Measurements from ENCODE around the gene DPEP1. TPM values are rescaled to one million over a fixed set of nuclear protein-coding genes. Genes with fewer than 3 reads are reported as not detected.
"Not testable (repeated sequence)": the region's sequence is repeated elsewhere in the genome, so short reads cannot be mapped to it uniquely, and the experiment has no call there.

Gene DPEP1
- total and polyA plus RNA-seq, 3 experiments from 2014 or later, result not detected

DNA sequence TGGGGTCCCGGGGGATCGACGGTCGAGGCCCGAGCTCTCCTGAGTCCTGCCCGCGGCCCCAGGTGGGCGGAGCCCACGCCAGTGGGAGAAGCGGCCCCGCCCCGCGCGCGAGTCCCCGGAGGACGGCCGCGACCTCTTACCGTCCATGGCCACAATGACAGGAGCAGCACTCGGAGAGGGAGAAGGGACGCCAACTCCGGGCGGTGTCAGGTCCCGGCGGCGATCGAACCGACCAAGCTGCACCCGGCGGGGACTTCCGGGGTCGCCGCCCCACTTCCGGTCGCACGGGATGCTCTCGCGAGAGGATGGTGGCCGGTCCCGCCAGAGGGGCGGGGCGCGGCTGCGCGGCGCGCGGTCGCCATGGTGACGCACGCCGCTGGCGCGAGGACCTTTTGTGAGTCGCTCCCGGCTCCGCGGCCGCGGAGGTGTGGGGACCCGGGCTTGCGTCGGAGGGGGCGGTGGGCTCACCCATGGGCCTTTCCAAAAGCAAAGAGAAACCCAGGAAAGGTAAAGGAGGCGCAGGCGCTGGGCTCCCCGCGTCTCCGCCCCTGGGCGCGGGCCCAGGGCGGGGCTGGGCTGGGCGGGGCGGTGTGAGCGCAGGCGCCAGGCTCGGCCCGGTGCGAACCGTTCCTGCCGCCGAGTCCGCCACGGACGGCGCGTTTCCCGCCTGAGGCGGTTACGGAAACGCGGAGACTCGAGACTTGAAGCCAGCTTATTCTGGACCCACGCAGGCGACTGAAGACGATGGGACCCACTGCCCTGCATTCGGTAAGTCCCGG is 44.2 kb downstream of the DPEP1 start, which contains the start of the genes CHMP1A and SPATA33:
Gene CHMP1A (minus strand): TSS at position 267 of the 779 bp plus-strand sequence. CDS start 120 bp downstream, at position 147.
Gene SPATA33 (plus strand): TSS at position 395 of the 779 bp plus-strand sequence. CDS start 76 bp downstream, at position 471.
- H3K4me1 ChIP-seq (ENCODE audit: insufficient read depth, low read length), result peaks cover 21% of the 10 kb centered on the region
- H3K27me3 Mint-ChIP-seq, result no peaks in the 10 kb centered on the region
- H3K27ac ChIP-seq (ENCODE audit: low read depth, low read length), result peak within 1 kb of the TSS; percentile 89
- H3K27ac Mint-ChIP-seq, result peak within 1 kb of the TSS; percentile 74 to 93 (median 88)
- POLR2A ChIA-PET, result interaction anchor here (0.6 to 0.8 kb wide), 3 partner anchors 29 to 417 kb away, joined by 3 to 4 read pairs (median 3); partner anchors contain the start of gene CDK10
- peaks cover 0 to 2% (median 0%) of the 10 kb centered on the region in 5 donors for H3K9me3 Mint-ChIP-seq
- peaks cover 28 to 47% (median 44%) of the 10 kb centered on the region in 3 donors for H3K4me1 Mint-ChIP-seq
- H3K36me3 ChIP-seq (ENCODE audit: insufficient read depth, low read length), result peaks cover 4% of the 10 kb centered on the region
- peak within 1 kb of the TSS; percentile 79 to 92 (median 86) for H3K4me3 Mint-ChIP-seq
- H3K9me3 ChIP-seq (ENCODE audit: low read length), result no peaks in the 10 kb centered on the region
- CTCF ChIA-PET, result interaction anchor here (3.6 kb wide), 1 partner anchor 42 kb away, joined by 15 read pairs; no protein-coding TSS in a partner anchor
- H3K27me3 ChIP-seq (ENCODE audit: insufficient read depth, low read length, poor library complexity, severe bottlenecking), result no peaks in the 10 kb centered on the region
- DNase-seq, result peak; percentile 92 to 95 (median 93)
- H3K4me3 ChIP-seq (ENCODE audit: low read length), result peak within 1 kb of the TSS; percentile 92
- H3K36me3 Mint-ChIP-seq, result peaks cover 0 to 26% (median 7%) of the 10 kb centered on the region in 3 donors

DNA sequence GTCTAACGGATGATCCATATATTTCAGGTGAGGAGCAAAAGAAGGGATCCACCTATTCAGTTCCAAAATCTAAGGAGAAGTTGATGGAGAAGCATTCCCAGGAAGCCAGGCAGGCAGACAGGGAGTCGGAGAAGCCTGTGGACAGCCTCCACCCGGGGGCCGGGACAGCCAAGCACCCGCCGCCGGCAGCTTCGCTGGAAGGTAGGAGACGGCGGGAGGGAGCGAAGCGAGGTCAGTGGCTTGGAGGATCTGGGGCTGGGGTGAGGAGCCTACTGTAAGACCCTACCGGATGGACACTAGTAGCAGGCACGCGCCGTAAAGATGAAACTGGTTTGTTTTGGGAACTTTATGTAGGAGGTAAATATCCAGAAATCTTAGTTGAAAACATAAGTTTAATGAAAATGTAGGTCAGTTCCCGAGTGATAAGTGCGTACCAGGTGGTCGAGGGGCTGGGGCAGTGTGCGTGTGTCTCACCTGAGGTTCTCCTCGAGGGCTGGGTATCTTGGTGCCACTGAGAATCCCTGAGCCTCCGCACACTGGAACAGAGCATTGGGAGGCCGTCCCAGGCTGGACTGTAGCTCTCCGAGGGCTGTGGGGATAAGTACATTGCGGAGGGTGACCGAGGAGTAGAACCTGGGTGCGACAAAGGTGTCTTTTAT is 44.9 kb downstream of the DPEP1 start:
- ChIA-PET POLR2A (interaction anchor here (0.6 to 0.8 kb wide), 2 partner anchors 28 to 132 kb away, joined by 3 read pairs; partner anchors contain the start of gene CDK10), CTCF (interaction anchor here (0.9 to 3.6 kb wide), 2 partner anchors 12 to 42 kb away, joined by 3 to 15 read pairs; no protein-coding TSS in a partner anchor)
- Mint-ChIP-seq H3K4me3 (peak overlapping the region; percentile 78 to 92 (median 86)), H3K27ac (peak overlapping the region; percentile 36 to 93 (median 88)), H3K36me3 (peaks cover under 1 to 26% (median 7%) of the 10 kb centered on the region in 3 donors), H3K4me1 (peaks cover 28 to 47% (median 43%) of the 10 kb centered on the region in 3 donors), H3K9me3 (peaks cover 0 to 2% (median 0%) of the 10 kb centered on the region in 5 donors), H3K27me3 (no peaks in the 10 kb centered on the region)
- H3K36me3 ChIP-seq (ENCODE audit: insufficient read depth, low read length), result peaks cover 4% of the 10 kb centered on the region
- H3K4me1 ChIP-seq (ENCODE audit: insufficient read depth, low read length), result peaks cover 21% of the 10 kb centered on the region
- H3K27ac ChIP-seq (ENCODE audit: low read depth, low read length), result peak overlapping the region; percentile 89
- H3K4me3 ChIP-seq (ENCODE audit: low read length), result peak overlapping the region; percentile 92
- peak in 1 of 5 donors; percentile 44 for DNase-seq
- no peaks in the 10 kb centered on the region for H3K9me3 ChIP-seq (ENCODE audit: low read length)
- no peaks in the 10 kb centered on the region for H3K27me3 ChIP-seq (ENCODE audit: insufficient read depth, low read length, poor library complexity, severe bottlenecking)

DNA sequence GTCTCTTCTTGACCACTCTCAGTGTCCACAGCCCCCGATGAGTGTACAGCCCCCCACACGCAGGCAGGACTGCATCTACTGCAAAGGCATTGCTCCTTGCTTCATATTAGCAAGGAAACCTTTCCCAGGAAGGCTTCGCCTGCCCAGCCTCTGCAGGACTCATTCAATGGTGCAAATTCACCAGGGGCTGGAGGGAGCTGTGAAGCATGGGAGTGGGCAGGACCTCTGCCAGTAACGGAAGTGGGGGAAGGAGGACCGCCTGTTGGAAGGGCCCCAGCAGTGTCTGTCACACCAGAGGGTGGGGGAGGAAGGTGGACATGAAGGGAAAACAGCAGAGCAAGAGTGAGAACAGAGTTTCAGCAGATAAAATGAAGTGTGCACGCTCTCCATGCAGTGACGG is 46.7 kb downstream of the DPEP1 start:
- CTCF ChIA-PET, result interaction anchor here (0.7 to 3.6 kb wide), 2 partner anchors 13 to 40 kb away, joined by 3 to 15 read pairs; no protein-coding TSS in a partner anchor

DNA sequence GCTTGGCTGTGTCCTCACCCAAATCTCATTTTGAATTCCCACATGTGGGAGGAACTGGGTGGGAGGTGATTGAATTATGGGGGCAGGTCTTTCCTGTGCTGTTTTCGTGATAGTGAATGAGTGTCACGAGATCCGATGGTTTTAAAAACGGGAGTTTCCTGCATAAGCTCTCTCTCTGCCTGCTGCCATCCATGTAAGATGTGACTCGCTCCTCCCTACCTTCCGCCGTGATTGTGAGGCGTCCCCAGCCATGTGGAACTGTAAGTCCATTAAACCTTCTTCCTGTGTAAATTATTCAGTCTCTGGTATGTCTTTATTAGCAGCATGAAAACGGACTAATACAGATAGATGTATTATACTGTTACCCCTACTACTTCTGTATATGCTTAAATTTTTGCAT is 47.8 kb downstream of the DPEP1 start:
- Histone ChIP-seq H3K9me3 (ENCODE audit: low read length) (no peaks in the 10 kb centered on the region), H3K4me3 (ENCODE audit: low read length) (no peak overlapping the region), H3K36me3 (ENCODE audit: insufficient read depth, low read length) (no peaks in the 10 kb centered on the region), H3K4me1 (ENCODE audit: insufficient read depth, low read length) (peaks cover 17% of the 10 kb centered on the region), H3K27ac (ENCODE audit: low read depth, low read length) (no peak overlapping the region), H3K27me3 (ENCODE audit: insufficient read depth, low read length, poor library complexity, severe bottlenecking) (no peaks in the 10 kb centered on the region)
- no peaks in the 10 kb centered on the region for H3K27me3 Mint-ChIP-seq
- CTCF ChIA-PET, result no interaction called here
- peaks cover 0 to 2% (median 0%) of the 10 kb centered on the region in 5 donors for H3K9me3 Mint-ChIP-seq
- DNase-seq, result no peak
- POLR2A ChIA-PET, result no interaction called here
- H3K27ac Mint-ChIP-seq, result peak overlapping the region in 1 of 8 donors; percentile 22
- H3K4me3 Mint-ChIP-seq, result peak overlapping the region in 2 of 7 donors; percentile 17 to 34
- peaks cover 4 to 17% (median 7%) of the 10 kb centered on the region in 3 donors for H3K36me3 Mint-ChIP-seq
- peaks cover 15 to 24% (median 20%) of the 10 kb centered on the region in 3 donors for H3K4me1 Mint-ChIP-seq

More for the DNA sequence above, 46.7 kb downstream of the DPEP1 start:
- peaks cover 22 to 34% (median 31%) of the 10 kb centered on the region in 3 donors for H3K4me1 Mint-ChIP-seq
- H3K36me3 ChIP-seq (ENCODE audit: insufficient read depth, low read length), result no peaks in the 10 kb centered on the region
- H3K27ac Mint-ChIP-seq, result peak overlapping the region in 1 of 8 donors; percentile 22
- H3K27me3 ChIP-seq (ENCODE audit: insufficient read depth, low read length, poor library complexity, severe bottlenecking), result no peaks in the 10 kb centered on the region
- no peak overlapping the region for H3K27ac ChIP-seq (ENCODE audit: low read depth, low read length)
- H3K27me3 Mint-ChIP-seq, result no peaks in the 10 kb centered on the region
- peaks cover 0 to 2% (median 0%) of the 10 kb centered on the region in 5 donors for H3K9me3 Mint-ChIP-seq
- H3K36me3 Mint-ChIP-seq, result peaks cover 4 to 18% (median 7%) of the 10 kb centered on the region in 3 donors
- peak overlapping the region in 4 of 7 donors; percentile 5 to 78 (median 22) for H3K4me3 Mint-ChIP-seq
- H3K9me3 ChIP-seq (ENCODE audit: low read length), result no peaks in the 10 kb centered on the region
- no peak overlapping the region for H3K4me3 ChIP-seq (ENCODE audit: low read length)
- DNase-seq, result no peak
- peaks cover 19% of the 10 kb centered on the region for H3K4me1 ChIP-seq (ENCODE audit: insufficient read depth, low read length)
- POLR2A ChIA-PET, result no interaction called here

DNA sequence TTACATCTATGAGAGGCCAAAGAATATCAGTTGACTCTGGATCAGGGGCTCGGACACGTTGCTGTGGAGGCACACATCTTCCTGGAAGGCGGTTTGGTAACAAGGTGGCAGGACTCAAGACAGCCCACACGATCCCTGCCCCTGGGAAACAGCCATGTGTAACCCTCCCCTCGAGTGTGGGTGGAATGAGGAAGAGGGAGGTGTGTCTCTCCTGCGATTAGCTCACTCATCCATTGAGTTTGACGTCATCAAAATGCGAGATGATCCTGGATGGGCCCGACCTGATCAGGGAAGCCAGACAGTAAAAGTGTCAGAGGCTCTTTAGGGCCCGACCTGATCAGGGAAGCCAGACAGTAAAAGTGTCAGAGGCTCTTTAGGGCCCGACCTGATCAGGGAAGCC is 50.8 kb downstream of the DPEP1 start:
- H3K27ac ChIP-seq (ENCODE audit: low read depth, low read length); CTCF ChIA-PET; H3K36me3 ChIP-seq (ENCODE audit: insufficient read depth, low read length); H3K4me1 Mint-ChIP-seq; DNase-seq; H3K9me3 Mint-ChIP-seq; H3K9me3 ChIP-seq (ENCODE audit: low read length); H3K4me3 Mint-ChIP-seq; H3K27ac Mint-ChIP-seq; H3K4me3 ChIP-seq (ENCODE audit: low read length); H3K27me3 ChIP-seq (ENCODE audit: insufficient read depth, low read length, poor library complexity, severe bottlenecking); H3K27me3 Mint-ChIP-seq; H3K4me1 ChIP-seq (ENCODE audit: insufficient read depth, low read length): not testable (repeated sequence)
- peaks cover 4 to 16% (median 7%) of the 10 kb centered on the region in 3 donors for H3K36me3 Mint-ChIP-seq
- POLR2A ChIA-PET, result interaction anchor here (0.5 kb wide), 1 partner anchor 97 kb away, joined by 3 read pairs; no protein-coding TSS in a partner anchor

DNA sequence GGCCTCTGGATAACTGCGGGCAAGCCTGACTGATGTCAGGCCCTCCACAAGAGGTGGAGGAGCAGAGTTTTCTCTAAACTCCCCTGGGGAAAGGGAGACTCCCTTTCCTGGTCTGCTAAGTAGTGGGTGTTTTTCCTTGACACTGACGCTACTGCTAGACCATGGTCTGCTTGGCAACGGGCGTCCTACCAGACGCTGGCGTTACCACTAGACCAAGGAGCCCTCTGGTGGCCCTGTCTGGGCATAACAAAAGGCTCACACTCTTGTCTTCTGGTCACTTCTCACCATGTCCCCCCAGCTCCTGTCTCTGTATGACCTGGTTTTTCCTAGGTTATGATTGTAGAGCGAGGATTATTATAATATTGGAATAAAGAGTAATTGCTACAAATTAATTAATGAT is 53.6 kb downstream of the DPEP1 start:
- H3K27ac Mint-ChIP-seq, result not testable (repeated sequence)

DNA sequence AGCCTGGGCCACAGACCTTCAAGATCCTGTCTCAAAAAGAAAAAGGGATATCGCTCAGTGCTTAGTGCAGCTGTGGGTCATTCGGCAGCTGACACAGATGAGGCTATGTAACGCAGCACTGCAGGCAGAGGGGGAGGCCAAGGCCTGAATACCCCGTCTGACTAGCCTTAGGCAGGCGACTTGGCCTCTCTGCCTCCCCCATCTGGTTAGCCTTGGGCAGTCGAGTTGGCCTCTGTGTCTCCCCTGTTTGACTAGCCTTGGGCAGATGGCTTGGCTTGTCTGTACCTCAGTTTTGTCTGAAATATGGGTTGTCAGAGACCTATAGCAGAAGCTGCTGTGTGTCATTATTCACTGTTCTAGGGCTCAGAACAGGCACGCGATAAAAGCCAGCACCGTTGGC is 54.2 kb downstream of the DPEP1 start:
- peaks cover 0 to 4% (median 3%) of the 10 kb centered on the region in 3 donors for H3K36me3 Mint-ChIP-seq
- H3K9me3 ChIP-seq (ENCODE audit: low read length), result no peaks in the 10 kb centered on the region
- H3K36me3 ChIP-seq (ENCODE audit: insufficient read depth, low read length), result no peaks in the 10 kb centered on the region
- POLR2A ChIA-PET, result no interaction called here
- H3K27me3 ChIP-seq (ENCODE audit: insufficient read depth, low read length, poor library complexity, severe bottlenecking), result no peaks in the 10 kb centered on the region
- H3K27me3 Mint-ChIP-seq, result no peaks in the 10 kb centered on the region
- H3K4me1 Mint-ChIP-seq, result no peaks in the 10 kb centered on the region
- no peak overlapping the region for H3K27ac Mint-ChIP-seq
- H3K9me3 Mint-ChIP-seq, result no peaks in the 10 kb centered on the region
- H3K4me3 Mint-ChIP-seq, result no peak overlapping the region
- no peak for DNase-seq
- peaks cover 5% of the 10 kb centered on the region for H3K4me1 ChIP-seq (ENCODE audit: insufficient read depth, low read length)
- no peak overlapping the region for H3K4me3 ChIP-seq (ENCODE audit: low read length)
- CTCF ChIA-PET, result interaction anchor here (1.7 kb wide), 1 partner anchor 32 kb away, joined by 4 read pairs; no protein-coding TSS in a partner anchor
- no peak overlapping the region for H3K27ac ChIP-seq (ENCODE audit: low read depth, low read length)

More for the DNA sequence above, 53.6 kb downstream of the DPEP1 start:
- H3K9me3 ChIP-seq (ENCODE audit: low read length); H3K4me1 ChIP-seq (ENCODE audit: insufficient read depth, low read length); H3K4me1 Mint-ChIP-seq; POLR2A ChIA-PET; H3K36me3 Mint-ChIP-seq; H3K36me3 ChIP-seq (ENCODE audit: insufficient read depth, low read length); H3K4me3 ChIP-seq (ENCODE audit: low read length); H3K27me3 Mint-ChIP-seq; H3K27ac ChIP-seq (ENCODE audit: low read depth, low read length); H3K4me3 Mint-ChIP-seq; H3K27me3 ChIP-seq (ENCODE audit: insufficient read depth, low read length, poor library complexity, severe bottlenecking); H3K9me3 Mint-ChIP-seq; DNase-seq: not testable (repeated sequence)
- CTCF ChIA-PET, result interaction anchor here (1.7 kb wide), 1 partner anchor 33 kb away, joined by 4 read pairs; no protein-coding TSS in a partner anchor
